ENCODE results near the gene FSD2. TPM values are rescaled to one million over a fixed set of nuclear protein-coding genes. Genes with fewer than 3 reads are reported as not detected.

Gene FSD2
- total and polyA plus RNA-seq, 9 of the 15 experiments (the other 6 are each of a cell fraction or from before 2014, with no cell fraction given): 0.01 to 0.06 TPM; not detected in 7

- TF ChIP-seq, protein P1, sequence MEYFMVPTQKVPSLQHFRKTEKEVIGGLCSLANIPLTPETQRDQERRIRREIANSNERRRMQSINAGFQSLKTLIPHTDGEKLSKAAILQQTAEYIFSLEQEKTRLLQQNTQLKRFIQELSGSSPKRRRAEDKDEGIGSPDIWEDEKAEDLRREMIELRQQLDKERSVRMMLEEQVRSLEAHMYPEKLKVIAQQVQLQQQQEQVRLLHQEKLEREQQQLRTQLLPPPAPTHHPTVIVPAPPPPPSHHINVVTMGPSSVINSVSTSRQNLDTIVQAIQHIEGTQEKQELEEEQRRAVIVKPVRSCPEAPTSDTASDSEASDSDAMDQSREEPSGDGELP (CRISPR knock-in tag; IDR thresholded peaks at IDR 0.05; ENCODE audit: borderline replicate concordance): peak; percentile 67; the same call in 1 of the 2 replicates
- TF ChIP-seq HDAC1 (IDR thresholded peaks at IDR 0.05) (peak in 1 of 2 experiments; percentile 70; a peak in 2 of 4 replicates), KDM5B (IDR thresholded peaks at IDR 0.05; ENCODE audit: insufficient replicate concordance, low read depth, low read length) (no peak), EP300 (IDR thresholded peaks at IDR 0.05; ENCODE audit: low read length) (peak; percentile 88), TOE1 (IDR thresholded peaks at IDR 0.05; ENCODE audit: borderline replicate concordance) (no peak), TOE1 (CRISPR knock-in tag; IDR thresholded peaks at IDR 0.05; ENCODE audit: borderline replicate concordance, low read depth) (0 out of 2 replicates have a peak, but pooled peaks have one; percentile 26), ZNF395 (CRISPR knock-in tag; IDR thresholded peaks at IDR 0.05) (0 out of 2 replicates have a peak, but pooled peaks have one; percentile 17), CXXC5 (CRISPR knock-in tag; IDR thresholded peaks at IDR 0.05) (peak; percentile 53), SMAD4 (CRISPR knock-in tag; conservative IDR thresholded peaks at IDR 0.05) (peak; percentile 77), TAL1 (IDR thresholded peaks at IDR 0.05) (peak; percentile 91), CEBPB (tag; IDR thresholded peaks at IDR 0.05) (peak; percentile 47), CHD1 (IDR thresholded peaks at IDR 0.05; ENCODE audit: low read length) (no peak), CCNT2 (IDR thresholded peaks at IDR 0.05; ENCODE audit: borderline replicate concordance, extremely low read depth, insufficient read length, low read depth, low read length) (peak; percentile 65), CBFA2T3 (IDR thresholded peaks at IDR 0.05) (peak; percentile 95)
- TF ChIP-seq, protein P2, sequence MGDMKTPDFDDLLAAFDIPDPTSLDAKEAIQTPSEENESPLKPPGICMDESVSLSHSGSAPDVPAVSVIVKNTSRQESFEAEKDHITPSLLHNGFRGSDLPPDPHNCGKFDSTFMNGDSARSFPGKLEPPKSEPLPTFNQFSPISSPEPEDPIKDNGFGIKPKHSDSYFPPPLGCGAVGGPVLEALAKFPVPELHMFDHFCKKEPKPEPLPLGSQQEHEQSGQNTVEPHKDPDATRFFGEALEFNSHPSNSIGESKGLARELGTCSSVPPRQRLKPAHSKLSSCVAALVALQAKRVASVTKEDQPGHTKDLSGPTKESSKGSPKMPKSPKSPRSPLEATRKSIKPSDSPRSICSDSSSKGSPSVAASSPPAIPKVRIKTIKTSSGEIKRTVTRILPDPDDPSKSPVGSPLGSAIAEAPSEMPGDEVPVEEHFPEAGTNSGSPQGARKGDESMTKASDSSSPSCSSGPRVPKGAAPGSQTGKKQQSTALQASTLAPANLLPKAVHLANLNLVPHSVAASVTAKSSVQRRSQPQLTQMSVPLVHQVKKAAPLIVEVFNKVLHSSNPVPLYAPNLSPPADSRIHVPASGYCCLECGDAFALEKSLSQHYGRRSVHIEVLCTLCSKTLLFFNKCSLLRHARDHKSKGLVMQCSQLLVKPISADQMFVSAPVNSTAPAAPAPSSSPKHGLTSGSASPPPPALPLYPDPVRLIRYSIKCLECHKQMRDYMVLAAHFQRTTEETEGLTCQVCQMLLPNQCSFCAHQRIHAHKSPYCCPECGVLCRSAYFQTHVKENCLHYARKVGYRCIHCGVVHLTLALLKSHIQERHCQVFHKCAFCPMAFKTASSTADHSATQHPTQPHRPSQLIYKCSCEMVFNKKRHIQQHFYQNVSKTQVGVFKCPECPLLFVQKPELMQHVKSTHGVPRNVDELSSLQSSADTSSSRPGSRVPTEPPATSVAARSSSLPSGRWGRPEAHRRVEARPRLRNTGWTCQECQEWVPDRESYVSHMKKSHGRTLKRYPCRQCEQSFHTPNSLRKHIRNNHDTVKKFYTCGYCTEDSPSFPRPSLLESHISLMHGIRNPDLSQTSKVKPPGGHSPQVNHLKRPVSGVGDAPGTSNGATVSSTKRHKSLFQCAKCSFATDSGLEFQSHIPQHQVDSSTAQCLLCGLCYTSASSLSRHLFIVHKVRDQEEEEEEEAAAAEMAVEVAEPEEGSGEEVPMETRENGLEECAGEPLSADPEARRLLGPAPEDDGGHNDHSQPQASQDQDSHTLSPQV (IDR thresholded peaks at IDR 0.05): no peak
- TF ChIP-seq, protein P3, sequence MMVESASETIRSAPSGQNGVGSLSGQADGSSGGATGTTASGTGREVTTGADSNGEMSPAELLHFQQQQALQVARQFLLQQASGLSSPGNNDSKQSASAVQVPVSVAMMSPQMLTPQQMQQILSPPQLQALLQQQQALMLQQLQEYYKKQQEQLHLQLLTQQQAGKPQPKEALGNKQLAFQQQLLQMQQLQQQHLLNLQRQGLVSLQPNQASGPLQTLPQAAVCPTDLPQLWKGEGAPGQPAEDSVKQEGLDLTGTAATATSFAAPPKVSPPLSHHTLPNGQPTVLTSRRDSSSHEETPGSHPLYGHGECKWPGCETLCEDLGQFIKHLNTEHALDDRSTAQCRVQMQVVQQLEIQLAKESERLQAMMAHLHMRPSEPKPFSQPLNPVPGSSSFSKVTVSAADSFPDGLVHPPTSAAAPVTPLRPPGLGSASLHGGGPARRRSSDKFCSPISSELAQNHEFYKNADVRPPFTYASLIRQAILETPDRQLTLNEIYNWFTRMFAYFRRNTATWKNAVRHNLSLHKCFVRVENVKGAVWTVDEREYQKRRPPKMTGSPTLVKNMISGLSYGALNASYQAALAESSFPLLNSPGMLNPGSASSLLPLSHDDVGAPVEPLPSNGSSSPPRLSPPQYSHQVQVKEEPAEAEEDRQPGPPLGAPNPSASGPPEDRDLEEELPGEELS (CRISPR knock-in tag; IDR thresholded peaks at IDR 0.05; ENCODE audit: borderline replicate concordance): no peak
Observed at GRCh38 chr15:82802497-82802896, 3.4 kb downstream of the FSD2 start (continued).
